Trophoblast cell (in vitro differentiated cells and primary cell): ENCODE measurements around the gene COL25A1.

Experiments used
- DNase-seq, 2 donors: peaks; one replicate each; pipeline ENCODE4 v3.0.0-alpha.2; 2016
- H2AFZ ChIP-seq: 2 replicates; pipeline ENCODE4 v1.6.1; 2013; ENCODE audit warnings: low read length, moderate library complexity, mild to moderate bottlenecking; ENCODE audit not compliant: insufficient read depth, poor library complexity
- H2AK5ac ChIP-seq: 2 replicates; pipeline ENCODE4 v1.6.1; 2013; ENCODE audit warnings: mild to moderate bottlenecking, low read length
- H2BK120ac ChIP-seq: 2 replicates; pipeline ENCODE4 v1.6.1; 2013; ENCODE audit warnings: low read length, mild to moderate bottlenecking, moderate library complexity; ENCODE audit not compliant: insufficient read depth, poor library complexity
- H2BK12ac ChIP-seq: 2 replicates; pipeline ENCODE4 v1.6.1; 2013; ENCODE audit warnings: mild to moderate bottlenecking, low read length, moderate library complexity
- H2BK5ac ChIP-seq: 2 replicates; pipeline ENCODE4 v1.6.1; 2013; ENCODE audit warnings: low read length, low read depth, moderate library complexity, mild to moderate bottlenecking; ENCODE audit not compliant: poor library complexity
- H3K14ac ChIP-seq: 2 replicates; pipeline ENCODE4 v1.6.1; 2013; ENCODE audit warnings: mild to moderate bottlenecking, low read length
- H3K18ac ChIP-seq: 2 replicates; pipeline ENCODE4 v1.6.1; 2013; ENCODE audit warnings: mild to moderate bottlenecking, low read length
- H3K23ac ChIP-seq: 2 replicates; pipeline ENCODE4 v1.6.1; 2013; ENCODE audit warnings: low read length
- H3K27ac ChIP-seq: 2 replicates; pipeline ENCODE4 v1.5.1; 2013; ENCODE audit warnings: low read depth, mild to moderate bottlenecking, inconsistent platforms, low read length, moderate library complexity
- H3K27me3 ChIP-seq: 2 replicates; pipeline ENCODE4 v1.6.1; 2013; ENCODE audit warnings: inconsistent platforms, mild to moderate bottlenecking, low read length, moderate library complexity; ENCODE audit not compliant: insufficient read depth
- H3K36me3 ChIP-seq, 2 experiments: 1 replicate in 1 of 2; 2 replicates in 1 of 2; pipeline ENCODE4 v1.6.1; 2013; ENCODE audit warnings: low read length in 2 of 2, mild to moderate bottlenecking in 2 of 2, moderate library complexity in 1 of 2; ENCODE audit not compliant: insufficient read depth in 2 of 2, control insufficient read depth in 1 of 2
- H3K4ac ChIP-seq: 2 replicates; pipeline ENCODE4 v1.6.1; 2013; ENCODE audit warnings: low read depth, mild to moderate bottlenecking, low read length, moderate library complexity
- H3K4me1 ChIP-seq, 2 experiments: 1 replicate in 1 of 2; 2 replicates in 1 of 2; pipeline ENCODE4 v1.6.1; 2013; ENCODE audit warnings: low read length in 2 of 2, mild to moderate bottlenecking in 2 of 2, moderate library complexity in 1 of 2; ENCODE audit not compliant: insufficient read depth in 2 of 2, control insufficient read depth in 1 of 2
- H3K4me2 ChIP-seq: 2 replicates; pipeline ENCODE4 v1.6.1; 2013; ENCODE audit warnings: inconsistent platforms, mild to moderate bottlenecking, low read length, moderate library complexity
- H3K4me3 ChIP-seq: 2 replicates; pipeline ENCODE4 v1.5.1; 2013; ENCODE audit warnings: mild to moderate bottlenecking, low read depth, low read length, inconsistent platforms
- H3K79me1 ChIP-seq: one replicate; pipeline ENCODE4 v1.6.1; 2013; ENCODE audit warnings: low read length
- H3K79me2 ChIP-seq: 2 replicates; pipeline ENCODE4 v1.6.1; 2013; ENCODE audit warnings: low read length, mild to moderate bottlenecking; ENCODE audit not compliant: control insufficient read depth, insufficient read depth, poor library complexity
- H3K9ac ChIP-seq: 2 replicates; pipeline ENCODE4 v1.6.1; 2013; ENCODE audit warnings: mild to moderate bottlenecking, low read length
- H3K9me3 ChIP-seq: 2 replicates; pipeline ENCODE4 v1.6.1; 2013; ENCODE audit warnings: low read depth, mild to moderate bottlenecking, control low read depth, inconsistent platforms, low read length; ENCODE audit not compliant: insufficient read depth
- H4K12ac ChIP-seq: 2 replicates; pipeline ENCODE4 v1.6.1; 2013; ENCODE audit warnings: low read depth, mild to moderate bottlenecking, low read length, moderate library complexity
- H4K8ac ChIP-seq: 2 replicates; pipeline ENCODE4 v1.6.1; 2013; ENCODE audit warnings: low read depth, mild to moderate bottlenecking, low read length, moderate library complexity
- H4K91ac ChIP-seq: one replicate; pipeline ENCODE4 v1.6.1; 2013; ENCODE audit warnings: low read depth, mild to moderate bottlenecking, low read length, moderate library complexity
- WGBS: extraction: QIAGEN DNeasy Blood & Tissue Kit; methylation state at CpG from one replicate; pipeline ENCODE4 v1.1.7; 2013; ENCODE audit warnings: missing lambda C conversion rate; ENCODE audit not compliant: insufficient read length, insufficient coverage; ENCODE audit errors: extremely low coverage; 5-methylcytosine and 5-hydroxymethylcytosine counted together

Gene COL25A1

GRCh38 chr4:109079731-109080130, 222.7 kb downstream of the COL25A1 start:
- Histone ChIP-seq H3K18ac (no peak overlapping the region), H4K91ac (no peak overlapping the region), H3K27me3 (no peaks in the 10 kb centered on the region), H2BK12ac (no peak overlapping the region), H2BK5ac (no peak overlapping the region), H3K36me3 (no peaks in the 10 kb centered on the region), H3K79me1 (no peaks in the 10 kb centered on the region), H3K4me1 (peaks cover 0 to 2% of the 10 kb centered on the region in 2 experiments), H3K9me3 (no peaks in the 10 kb centered on the region), H3K79me2 (no peaks in the 10 kb centered on the region), H3K4me3 (no peak overlapping the region), H3K4ac (no peak overlapping the region), H2BK120ac (no peak overlapping the region), H4K12ac (no peak overlapping the region), H2AFZ (no peak overlapping the region), H3K27ac (no peak overlapping the region), H4K8ac (no peak overlapping the region), H3K9ac (no peak overlapping the region), H3K14ac (no peak overlapping the region), H2AK5ac (no peak overlapping the region), H3K23ac (no peak overlapping the region), H3K4me2 (no peak overlapping the region)
- WGBS: no CpG with 5 or more reads among the region's 4 CpGs
- DNase-seq: no peak

DNA sequence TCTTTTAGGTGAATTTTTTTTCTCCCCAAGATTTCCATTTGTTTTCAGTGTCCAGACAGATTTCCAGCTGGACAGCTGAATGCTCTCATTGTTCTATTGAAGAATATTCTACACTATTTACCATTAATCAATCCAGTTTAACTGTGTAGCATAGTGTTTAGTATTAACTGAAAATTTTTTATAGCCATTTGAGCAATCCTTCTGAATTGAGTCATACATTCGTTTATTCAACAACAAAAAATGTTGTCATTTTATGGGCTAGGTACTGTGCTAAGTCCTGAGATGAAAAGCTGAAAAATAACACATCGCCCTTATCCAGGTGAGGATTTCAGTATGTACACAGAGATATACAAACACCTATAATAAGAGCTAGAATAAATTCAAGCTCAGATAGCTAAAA, 223.3 kb downstream of the COL25A1 start:
- no peak overlapping the region for H3K9ac ChIP-seq
- H3K79me1 ChIP-seq: no peaks in the 10 kb centered on the region
- H2BK12ac ChIP-seq: no peak overlapping the region
- no peak overlapping the region for H4K8ac ChIP-seq
- no peaks in the 10 kb centered on the region for H3K36me3 ChIP-seq
- peak in 1 of 2 donors; percentile 8 for DNase-seq
- no peak overlapping the region for H2AK5ac ChIP-seq
- H3K27ac ChIP-seq: no peak overlapping the region
- H3K4ac ChIP-seq: no peak overlapping the region
- no peak overlapping the region for H3K18ac ChIP-seq
- no peak overlapping the region for H3K14ac ChIP-seq
- H4K91ac ChIP-seq: no peak overlapping the region
- H3K9me3 ChIP-seq: no peaks in the 10 kb centered on the region
- H4K12ac ChIP-seq: no peak overlapping the region
- H2AFZ ChIP-seq: no peak overlapping the region
- peaks cover 0 to 2% of the 10 kb centered on the region in 2 experiments for H3K4me1 ChIP-seq
- H3K27me3 ChIP-seq: no peaks in the 10 kb centered on the region
- no peak overlapping the region for H3K4me3 ChIP-seq
- no peak overlapping the region for H2BK120ac ChIP-seq
- no peaks in the 10 kb centered on the region for H3K79me2 ChIP-seq
- no peak overlapping the region for H3K23ac ChIP-seq
- H2BK5ac ChIP-seq: no peak overlapping the region
- WGBS: no CpG with 5 or more reads among the region's 2 CpGs
- no peak overlapping the region for H3K4me2 ChIP-seq

DNA sequence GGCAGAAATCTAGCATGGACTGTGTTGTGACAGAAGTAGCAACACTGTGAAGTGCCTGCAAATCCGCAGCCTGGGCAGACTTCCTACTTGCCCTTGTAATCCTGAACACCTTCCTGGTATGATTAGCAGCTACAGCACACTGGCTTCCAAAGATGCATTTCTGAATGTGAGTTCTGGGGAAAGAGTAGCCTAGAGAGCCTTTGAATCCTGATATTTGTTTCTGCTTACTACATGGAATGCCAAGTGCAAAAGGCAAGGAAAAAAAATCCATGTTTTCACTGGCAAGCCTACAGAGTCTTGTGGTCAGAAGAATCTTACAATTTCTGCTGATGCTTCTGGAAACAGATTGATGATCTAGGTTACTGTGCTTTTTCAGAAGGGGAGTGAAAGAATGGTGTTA, 223.7 kb downstream of the COL25A1 start:
- Histone ChIP-seq H2BK5ac (no peak overlapping the region), H3K27ac (no peak overlapping the region), H3K23ac (no peak overlapping the region), H2BK120ac (no peak overlapping the region), H3K79me2 (no peaks in the 10 kb centered on the region), H3K27me3 (no peaks in the 10 kb centered on the region), H2AFZ (no peak overlapping the region), H3K18ac (no peak overlapping the region), H3K36me3 (no peaks in the 10 kb centered on the region), H2AK5ac (no peak overlapping the region), H4K8ac (no peak overlapping the region), H2BK12ac (no peak overlapping the region), H3K4me3 (no peak overlapping the region), H3K79me1 (no peaks in the 10 kb centered on the region), H3K9ac (no peak overlapping the region), H3K4me2 (no peak overlapping the region), H3K4me1 (peaks cover 0 to 2% of the 10 kb centered on the region in 2 experiments), H3K9me3 (no peaks in the 10 kb centered on the region), H4K91ac (no peak overlapping the region), H4K12ac (no peak overlapping the region), H3K4ac (no peak overlapping the region), H3K14ac (no peak overlapping the region)
- no peak for DNase-seq
- WGBS: no CpG with 5 or more reads among the region's 1 CpG

DNA sequence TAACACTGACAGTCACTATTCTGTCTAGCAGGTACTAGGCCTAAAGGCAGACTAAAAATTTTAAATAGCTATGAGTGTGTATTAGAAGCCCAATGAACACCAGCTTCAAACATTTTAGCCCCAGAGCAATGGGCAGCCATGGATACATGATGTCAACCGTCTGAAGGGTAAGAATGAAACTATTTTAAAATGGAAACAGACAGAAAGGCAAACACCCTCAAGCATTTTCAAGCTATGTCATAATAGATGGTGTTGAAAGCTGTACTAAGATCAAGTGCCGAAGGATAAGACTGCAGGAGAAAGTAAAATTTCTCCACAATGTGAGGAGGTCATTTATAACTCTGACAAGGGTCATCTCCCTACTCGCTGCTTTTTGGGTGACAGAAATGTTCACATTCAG, 225.0 kb downstream of the COL25A1 start:
- Histone ChIP-seq H2BK120ac (no peak overlapping the region), H3K4me2 (no peak overlapping the region), H3K4me1 (peaks cover 0 to 2% of the 10 kb centered on the region in 2 experiments), H3K4me3 (no peak overlapping the region), H3K27me3 (no peaks in the 10 kb centered on the region), H3K27ac (no peak overlapping the region), H2AK5ac (no peak overlapping the region), H2BK5ac (no peak overlapping the region), H3K9me3 (no peaks in the 10 kb centered on the region), H4K8ac (no peak overlapping the region), H3K79me1 (no peaks in the 10 kb centered on the region), H2AFZ (no peak overlapping the region), H3K23ac (no peak overlapping the region), H4K12ac (no peak overlapping the region), H3K9ac (no peak overlapping the region), H4K91ac (no peak overlapping the region), H3K79me2 (no peaks in the 10 kb centered on the region), H3K18ac (no peak overlapping the region), H3K14ac (no peak overlapping the region), H2BK12ac (no peak overlapping the region), H3K36me3 (no peaks in the 10 kb centered on the region), H3K4ac (no peak overlapping the region)
- peak; percentile 76 to 77 for DNase-seq
- no CpG with 5 or more reads among the region's 3 CpGs for WGBS
